HT-29 (cell line): ENCODE data around the gene THAP6. TPM values are rescaled to one million over a fixed set of nuclear protein-coding genes. Genes with fewer than 3 reads are reported as not detected.
A peak's percentile ranks its signal among the peaks of the same experiment; 100 is the strongest.
"Not testable (repeated sequence)": the region's sequence is repeated elsewhere in the genome, so short reads cannot be mapped to it uniquely, and the experiment has no call there.

ENCODE experiments used
- DNase-seq: peaks from one replicate; pipeline ENCODE4 v3.0.0-alpha.2; 2015; ENCODE audit warnings: low spot score
- total RNA-seq: library from RNA; depleted of rRNA; stranded (reverse); fragments of >200 nt; shearing (Covaris generic); gene quantifications from 2 replicates; pipeline ENCODE4 v1.2.3, GENCODE V29; 2014

THAP6 gene
- total RNA-seq, 1 experiment from 2014 or later, result 4.8 TPM

- no peak for DNase-seq
Observed at GRCh38 chr4:75525086-75525485, 10.8 kb downstream of the THAP6 start.

- no peak for DNase-seq
Observed at GRCh38 chr4:75525910-75526309, 11.6 kb downstream of the THAP6 start.

- no peak for DNase-seq
Observed at GRCh38 chr4:75527482-75527881, 13.2 kb downstream of the THAP6 start.

GRCh38 chr4:75530556-75531322, 16.5 kb downstream of the THAP6 start:
- no peak for DNase-seq

GRCh38 chr4:75531536-75532143, 17.4 kb downstream of the THAP6 start:
- DNase-seq, result not testable (repeated sequence)

GRCh38 chr4:75533339-75533887, 19.1 kb downstream of the THAP6 start:
- DNase-seq, result not testable (repeated sequence)

GRCh38 chr4:75533926-75534325, 19.7 kb downstream of the THAP6 start:
- DNase-seq, result not testable (repeated sequence)

GRCh38 chr4:75537308-75537707, 23.0 kb downstream of the THAP6 start:
- DNase-seq, result not testable (repeated sequence)

- DNase-seq, result no peak
Observed at GRCh38 chr4:75542824-75543223, 28.6 kb downstream of the THAP6 start.

- DNase-seq, result not testable (repeated sequence)
Observed at GRCh38 chr4:75544220-75544619, 29.9 kb downstream of the THAP6 start.

GRCh38 chr4:75544870-75545269, 30.6 kb downstream of the THAP6 start:
- no peak for DNase-seq

GRCh38 chr4:75545526-75545925, 31.3 kb downstream of the THAP6 start:
- DNase-seq, result no peak

- peak; percentile 43 for DNase-seq
Observed at GRCh38 chr4:75547647-75548387, 33.5 kb downstream of the THAP6 start.

GRCh38 chr4:75549019-75549418, 34.7 kb downstream of the THAP6 start:
- DNase-seq, result no peak

GRCh38 chr4:75552452-75552851, 38.2 kb downstream of the THAP6 start:
- no peak for DNase-seq

GRCh38 chr4:75555294-75556164, 41.3 kb downstream of the THAP6 start, which contains the start of gene ODAPH:
Gene ODAPH, plus strand, starts transcription at chr4:75556066. Its CDS starts 17 bp downstream, at chr4:75556083.
- no peak for DNase-seq

GRCh38 chr4:75557696-75558095, 43.4 kb downstream of the THAP6 start:
- no peak for DNase-seq

GRCh38 chr4:75561789-75562188, 47.5 kb downstream of the THAP6 start:
- DNase-seq, result peak; percentile 22

- DNase-seq, result no peak
Observed at GRCh38 chr4:75564023-75564422, 49.8 kb downstream of the THAP6 start.

GRCh38 chr4:75565481-75565880, 51.2 kb downstream of the THAP6 start:
- DNase-seq, result no peak

GRCh38 chr4:75566911-75567310, 52.6 kb downstream of the THAP6 start:
- no peak for DNase-seq
